H1 (cell line): ENCODE data around the gene WDR59. TPM values are rescaled to one million over a fixed set of nuclear protein-coding genes. Genes with fewer than 3 reads are reported as not detected.

Experiments
- CTCF ChIA-PET: fragments of 300-600 bp; sonication (Branson Sonifier 250); formaldehyde crosslinking; loops from one replicate; lab custom pipeline; 2021; ENCODE audit not compliant: partially characterized antibody; lab: Charles Lee
- POLR2A ChIA-PET: fragments of 300-600 bp; sonication (Branson Sonifier 250); formaldehyde crosslinking; loops from one replicate; lab custom pipeline; 2021; ENCODE audit warnings: inconsistent platforms; ENCODE audit not compliant: partially characterized antibody; lab: Charles Lee
- DNase-seq, 2 experiments: peaks; one replicate each; pipeline versions ENCODE4 v3.0.0 to v3.0.0-alpha.2; 2010 to 2022; ENCODE audit warnings: low spot score in 2 of 2, low read depth in 1 of 2, mixed read lengths in 1 of 2
- FAIRE-seq: peaks from 2 replicates; lab custom pipeline; 2011; peaks lifted over from hg19 to GRCh38; lab: Jason Lieb, UNC
- H2AFZ ChIP-seq: 2 replicates; pipeline ENCODE4 v1.8.1; 2012; ENCODE audit warnings: low read length, inconsistent platforms
- H2AK5ac ChIP-seq: 2 replicates; pipeline ENCODE4 v1.6.1; 2013; ENCODE audit warnings: low read depth, low read length
- H2BK120ac ChIP-seq: replicated peaks from 2 replicates; pipeline ENCODE3; 2013; ENCODE audit warnings: low read depth, low read length, inconsistent platforms
- H2BK12ac ChIP-seq: 2 replicates; pipeline ENCODE4 v1.6.1; 2013; ENCODE audit warnings: low read depth, low read length
- H2BK15ac ChIP-seq: 2 replicates; pipeline ENCODE4 v1.6.1; 2013; ENCODE audit warnings: low read length
- H2BK20ac ChIP-seq: 2 replicates; pipeline ENCODE4 v1.6.1; 2013; ENCODE audit warnings: low read length
- H2BK5ac ChIP-seq: 2 replicates; pipeline ENCODE4 v1.6.1; 2013; ENCODE audit warnings: low read depth, low read length
- H3K14ac ChIP-seq: 2 replicates; pipeline ENCODE4 v1.6.1; 2013; ENCODE audit warnings: inconsistent platforms; ENCODE audit not compliant: insufficient read length
- H3K18ac ChIP-seq: 2 replicates; pipeline ENCODE4 v1.6.1; 2013; ENCODE audit warnings: low read length; ENCODE audit errors: extremely low read depth
- H3K23ac ChIP-seq: 2 replicates; pipeline ENCODE4 v1.6.1; 2013; ENCODE audit warnings: inconsistent platforms; ENCODE audit not compliant: insufficient read length
- H3K23me2 ChIP-seq: 2 replicates; pipeline ENCODE4 v1.6.1; 2013; ENCODE audit warnings: low read depth, low read length
- H3K27ac ChIP-seq: 2 replicates; pipeline ENCODE4 v1.6.1; 2011; ENCODE audit warnings: low read depth, low read length, inconsistent platforms
- H3K27me3 ChIP-seq, 4 experiments: replicated peaks in 1 of 4; 1 replicate in 1 of 4; 2 replicates in 3 of 4; pipeline versions ENCODE4 v1.6.1 to v1.8.1; 2011 to 2013; ENCODE audit warnings: low read length in 3 of 4, mild to moderate bottlenecking in 3 of 4, inconsistent platforms in 2 of 4, mixed read lengths in 2 of 4, moderate library complexity in 1 of 4; ENCODE audit not compliant: control insufficient read depth in 3 of 4, insufficient read depth in 3 of 4; ENCODE audit errors: extremely low read depth in 1 of 4
- H3K36me3 ChIP-seq, 4 experiments: 2 replicates each; pipeline versions ENCODE4 v1.6.1 to v1.8.1; 2011 to 2013; ENCODE audit warnings: mild to moderate bottlenecking in 4 of 4, low read length in 3 of 4, moderate library complexity in 2 of 4, control low read depth in 1 of 4, inconsistent platforms in 1 of 4; ENCODE audit not compliant: insufficient read depth in 4 of 4, control insufficient read depth in 2 of 4
- H3K4ac ChIP-seq: replicated peaks from 2 replicates; pipeline ENCODE3; 2013; ENCODE audit warnings: low read length, low read depth, mixed read lengths, inconsistent platforms; ENCODE audit not compliant: insufficient read length
- H3K4me1 ChIP-seq, 4 experiments: replicated peaks in 1 of 4; 1 replicate in 1 of 4; 2 replicates in 3 of 4; pipeline versions ENCODE4 v1.6.1 to v1.8.1; 2011 to 2013; ENCODE audit warnings: low read length in 3 of 4, inconsistent platforms in 2 of 4, mixed read lengths in 1 of 4; ENCODE audit not compliant: insufficient read depth in 4 of 4, control insufficient read depth in 3 of 4
- H3K4me2 ChIP-seq, 2 experiments: 2 replicates each; pipeline versions ENCODE4 v1.6.1 to v1.8.1; 2011 to 2013; ENCODE audit warnings: low read depth in 2 of 2, low read length in 2 of 2, control low read depth in 1 of 2, inconsistent platforms in 1 of 2, mild to moderate bottlenecking in 1 of 2; ENCODE audit not compliant: insufficient read depth in 1 of 2
- H3K4me3 ChIP-seq, 4 experiments: fragments of 200-600, 300-600 bp in 1 of 4; sonication (generic), shearing (Covaris generic), sonication (Bioruptor Twin) in 1 of 4; 2 replicates each; pipeline versions ENCODE4 v1.5.1 to v1.8.1; 2011 to 2016; ENCODE audit warnings: low read length in 4 of 4, low read depth in 3 of 4, control low read depth in 2 of 4, inconsistent platforms in 2 of 4, mild to moderate bottlenecking in 2 of 4, mixed read lengths in 1 of 4, moderate library complexity in 1 of 4; ENCODE audit not compliant: insufficient read depth in 2 of 4; ENCODE audit errors: extremely low read depth in 1 of 4
- H3K56ac ChIP-seq: replicated peaks from 2 replicates; pipeline ENCODE3; 2013; ENCODE audit warnings: low read depth, mild to moderate bottlenecking, mixed read lengths, low read length, inconsistent platforms; ENCODE audit not compliant: insufficient read length
- H3K79me1 ChIP-seq: 2 replicates; pipeline ENCODE4 v1.6.1; 2013; ENCODE audit warnings: low read depth, low read length, control low read depth
- H3K79me2 ChIP-seq, 2 experiments: 2 replicates each; pipeline versions ENCODE4 v1.6.1 to v1.8.1; 2012 to 2013; ENCODE audit warnings: low read length in 2 of 2, mild to moderate bottlenecking in 2 of 2, inconsistent platforms in 1 of 2; ENCODE audit not compliant: insufficient read depth in 2 of 2, control insufficient read depth in 1 of 2
- H3K9ac ChIP-seq, 4 experiments: replicated peaks in 1 of 4; 1 replicate in 1 of 4; 2 replicates in 3 of 4; pipeline versions ENCODE4 v1.6.1 to v1.8.1; 2011 to 2013; ENCODE audit warnings: low read depth in 3 of 4, low read length in 3 of 4, control low read depth in 2 of 4, mild to moderate bottlenecking in 2 of 4, moderate library complexity in 2 of 4, inconsistent platforms in 1 of 4; ENCODE audit errors: extremely low read depth in 1 of 4
- H3K9me3 ChIP-seq, 2 experiments: 2 replicates each; pipeline versions ENCODE4 v1.6.1 to v1.8.1; 2012 to 2013; ENCODE audit warnings: mild to moderate bottlenecking in 2 of 2, moderate library complexity in 2 of 2, control low read depth in 1 of 2, inconsistent platforms in 1 of 2, low read depth in 1 of 2, low read length in 1 of 2, mixed read lengths in 1 of 2; ENCODE audit not compliant: insufficient read depth in 2 of 2
- H4K20me1 ChIP-seq, 2 experiments: replicated peaks in 1 of 2; 2 replicates each; pipeline versions ENCODE3 to v1.8.1; 2011 to 2013; ENCODE audit warnings: inconsistent platforms in 2 of 2, low read length in 2 of 2, mild to moderate bottlenecking in 1 of 2; ENCODE audit not compliant: insufficient read depth in 2 of 2, control insufficient read depth in 1 of 2
- H4K5ac ChIP-seq: 2 replicates; pipeline ENCODE4 v1.6.1; 2013; ENCODE audit warnings: low read length, low read depth, mixed read lengths, inconsistent platforms; ENCODE audit not compliant: insufficient read length
- H4K8ac ChIP-seq: 2 replicates; pipeline ENCODE4 v1.8.0; 2013; ENCODE audit warnings: mild to moderate bottlenecking, moderate library complexity, low read length, inconsistent platforms; ENCODE audit not compliant: insufficient read depth; ENCODE audit errors: extremely low read depth
- H4K91ac ChIP-seq: replicated peaks from 2 replicates; pipeline ENCODE3; 2013; ENCODE audit warnings: low read length, mixed read lengths, inconsistent platforms; ENCODE audit not compliant: insufficient read length
- BACH1 ChIP-seq: IDR thresholded peaks from 2 replicates; pipeline ENCODE4 v1.6.1; 2012; ENCODE audit warnings: low read length, improper control_type of control experiment
- CHD2 ChIP-seq: IDR thresholded peaks from 2 replicates; pipeline ENCODE4 v1.6.1; 2012; ENCODE audit warnings: low read length, improper control_type of control experiment
- EZH2 ChIP-seq: fragments of 200-600 bp; sonication (generic); IDR thresholded peaks from 2 replicates; pipeline ENCODE4 v1.7.1; 2012; ENCODE audit warnings: low read depth, mild to moderate bottlenecking, moderate library complexity, low read length, inconsistent platforms; ENCODE audit not compliant: severe bottlenecking
- KDM5A ChIP-seq: fragments of 200-600 bp; IDR thresholded peaks from 2 replicates; pipeline ENCODE4 v1.7.1; 2012; ENCODE audit warnings: mild to moderate bottlenecking, low read length, inconsistent platforms, mixed read lengths
- SIN3A ChIP-seq, 2 experiments: IDR thresholded peaks in 1 of 2; conservative IDR thresholded peaks in 1 of 2; 2 replicates each; pipeline ENCODE4 v1.6.1; 2011 to 2012; ENCODE audit warnings: low read length in 2 of 2, improper control_type of control experiment in 1 of 2, low read depth in 1 of 2, mild to moderate bottlenecking in 1 of 2
- TAF7 ChIP-seq: optimal IDR thresholded peaks from 2 replicates; pipeline ENCODE3; 2011; ENCODE audit warnings: low read depth, mild to moderate bottlenecking, inconsistent platforms, low read length, moderate library complexity, borderline replicate concordance
- WGBS, 2 experiments: shearing (Covaris generic) in 1 of 2; methylation state at CpG; one replicate each; pipeline versions ENCODE4 v1.1.6 to v1.1.7; 2013 to 2015; ENCODE audit warnings: low lambda C conversion rate in 2 of 2, mixed read lengths in 2 of 2, inconsistent platforms in 1 of 2, low coverage in 1 of 2, missing lambda C conversion rate in 1 of 2; ENCODE audit not compliant: insufficient replicate concordance in 2 of 2, insufficient coverage in 1 of 2, insufficient read length in 1 of 2; ENCODE audit errors: extremely low coverage in 1 of 2, missing lambda C conversion rate in 1 of 2; 5-methylcytosine and 5-hydroxymethylcytosine counted together
- polyA plus RNA-seq, 7 experiments: library from polyadenylated mRNA; depleted of rRNA in 3 of 7; stranded (reverse) in 5 of 7; unstranded in 2 of 7; fragments of >200 nt in 5 of 7; fragments of 200-250 nt in 2 of 7; gene quantifications; 1 replicate in 5 of 7; 2 replicates in 1 of 7; 4 replicates in 1 of 7; pipeline versions ENCODE4 v1.2.1 to v1.2.3, GENCODE V29; 2011 to 2013; ENCODE audit warnings: missing spikeins in 2 of 7, mixed read lengths in 2 of 7
- total RNA-seq: library from RNA; stranded (reverse); fragmentation: NEBNext Ultra II Directional; extraction: Animal tissue kit (Norgen Biotek cat#: 25700); gene quantifications from 2 replicates; pipeline ENCODE4 v1.2.1, GENCODE V29; 2021

WDR59 gene
- total and polyA plus RNA-seq, 2 of the 8 experiments (the other 6 are each of a cell fraction or from before 2014, with no cell fraction given) = 84.2 to 124 TPM

DNA sequence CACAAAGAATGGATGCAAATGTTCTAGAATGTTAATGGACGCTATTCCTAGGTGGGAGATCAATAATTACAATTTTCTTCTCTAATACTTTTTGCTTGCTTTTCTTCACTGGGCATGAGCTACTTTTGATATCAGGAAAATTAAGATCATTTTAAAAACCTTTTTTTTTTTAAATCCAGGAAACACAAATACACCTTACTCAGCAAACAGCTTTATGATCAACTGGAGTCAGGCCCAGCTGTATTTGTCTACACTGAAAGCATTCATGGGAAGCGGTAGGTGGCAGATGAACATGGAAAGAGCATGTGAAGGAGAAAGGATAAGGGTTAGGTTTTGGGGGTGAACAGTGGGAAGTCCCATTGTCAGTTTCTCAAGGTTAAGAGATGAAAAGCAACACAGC is 97.8 kb downstream of the WDR59 start:
- no peak overlapping the region for H2AK5ac ChIP-seq
- POLR2A ChIA-PET = interaction anchor here (0.6 kb wide), 2 partner anchors 422 to 629 kb away, joined by 3 read pairs; no protein-coding TSS in a partner anchor
- TF ChIP-seq KDM5A (no peak), TAF7 (no peak), CHD2 (no peak), EZH2 (no peak), BACH1 (no peak), SIN3A (conservative IDR thresholded peaks at IDR 0.05 in 1 of 2, IDR thresholded peaks at IDR 0.05 in 1 of 2; ENCODE audit: low read depth in 1 of 2, low read length in 2 of 2) (no peak)

More for the DNA sequence above, 97.8 kb downstream of the WDR59 start:
- H3K79me2 ChIP-seq = no peaks in the 10 kb centered on the region
- H3K9me3 ChIP-seq = no peaks in the 10 kb centered on the region
- no peak overlapping the region for H2BK12ac ChIP-seq
- no peak overlapping the region for H4K91ac ChIP-seq
- no peaks in the 10 kb centered on the region for H3K27me3 ChIP-seq
- no peaks in the 10 kb centered on the region for H4K20me1 ChIP-seq
- no peaks in the 10 kb centered on the region for H3K4me1 ChIP-seq
- H3K79me1 ChIP-seq = no peaks in the 10 kb centered on the region
- no peak for FAIRE-seq
- no peaks in the 10 kb centered on the region for H3K23me2 ChIP-seq
- no peak for DNase-seq
- no peak overlapping the region for H3K18ac ChIP-seq
- no peak overlapping the region for H4K8ac ChIP-seq
- 94% methylated on average over 2 of the region's 2 CpGs; no CpG with 5 or more reads in 1 of the 2 experiments for WGBS, 2 experiments
- no peak overlapping the region for H2BK20ac ChIP-seq
- no peak overlapping the region for H3K56ac ChIP-seq
- H2BK15ac ChIP-seq = no peak overlapping the region
- no peak overlapping the region for H3K23ac ChIP-seq
- no peak overlapping the region for H2BK5ac ChIP-seq
- H3K4ac ChIP-seq = no peak overlapping the region
- no peak overlapping the region for H3K4me2 ChIP-seq
- no peak overlapping the region for H3K14ac ChIP-seq
- no peak overlapping the region for H3K9ac ChIP-seq
- peaks cover 7 to 81% (median 35%) of the 10 kb centered on the region in 4 experiments for H3K36me3 ChIP-seq
- H3K4me3 ChIP-seq = no peak overlapping the region
- CTCF ChIA-PET = interaction anchor here (0.6 to 1.2 kb wide), 2 partner anchors 10 to 59 kb away, joined by 3 to 4 read pairs; no protein-coding TSS in a partner anchor
- no peak overlapping the region for H4K5ac ChIP-seq
- no peak overlapping the region for H3K27ac ChIP-seq
- no peak overlapping the region for H2AFZ ChIP-seq
- no peak overlapping the region for H2BK120ac ChIP-seq
